Small intestine (tissue), 7 donors: ENCODE data around the gene MINDY4. TPM values are rescaled to one million over a fixed set of nuclear protein-coding genes. Genes with fewer than 3 reads are reported as not detected.

Experiments
- DNase-seq, 2 donors: peaks; one replicate each; pipeline versions ENCODE4 v3.0.0 to v3.0.0-alpha.2; 2013
- FAIRE-seq: peaks from 2 replicates; lab custom pipeline; 2012; peaks lifted over from hg19 to GRCh38; lab: Jason Lieb, UNC
- H3K27ac ChIP-seq, 3 donors: one replicate each; pipeline ENCODE4 v1.5.1; 2013; ENCODE audit warnings: low read length in 2 of 3, mild to moderate bottlenecking in 2 of 3, control low read depth in 1 of 3, inconsistent platforms in 1 of 3, low read depth in 1 of 3, moderate library complexity in 1 of 3
- H3K27me3 ChIP-seq, 3 donors: one replicate each; pipeline ENCODE4 v1.6.1; 2013; ENCODE audit warnings: low read length in 3 of 3, inconsistent platforms in 1 of 3; ENCODE audit not compliant: control insufficient read depth in 3 of 3, insufficient read depth in 3 of 3
- H3K36me3 ChIP-seq, 3 donors: one replicate each; pipeline ENCODE4 v1.6.1; 2013; ENCODE audit warnings: low read length in 3 of 3, inconsistent platforms in 1 of 3, low read depth in 1 of 3, mild to moderate bottlenecking in 1 of 3, moderate library complexity in 1 of 3; ENCODE audit not compliant: control insufficient read depth in 3 of 3, insufficient read depth in 2 of 3
- H3K4me1 ChIP-seq, 3 donors: one replicate each; pipeline ENCODE4 v1.6.1; 2013; ENCODE audit warnings: low read length in 2 of 3, inconsistent platforms in 1 of 3, low read depth in 1 of 3, mild to moderate bottlenecking in 1 of 3, moderate library complexity in 1 of 3; ENCODE audit not compliant: control insufficient read depth in 3 of 3, insufficient read depth in 2 of 3
- H3K4me3 ChIP-seq, 3 donors: one replicate each; pipeline ENCODE4 v1.5.1; 2013; ENCODE audit warnings: low read length in 3 of 3, control low read depth in 1 of 3, inconsistent platforms in 1 of 3, low read depth in 1 of 3, mild to moderate bottlenecking in 1 of 3, moderate library complexity in 1 of 3
- H3K9me3 ChIP-seq, 2 donors: one replicate each; pipeline ENCODE4 v1.6.1; 2013; ENCODE audit warnings: low read depth in 1 of 2, low read length in 1 of 2; ENCODE audit not compliant: control insufficient read depth in 2 of 2, insufficient read depth in 1 of 2
- WGBS, 3 donors: extraction: QIAGEN DNeasy Blood & Tissue Kit; methylation state at CpG; one replicate each; pipeline ENCODE4 v1.1.7; 2013; 5-methylcytosine and 5-hydroxymethylcytosine counted together
- polyA plus RNA-seq, 4 donors: library from polyadenylated mRNA; stranded (reverse) in 3 of 4; unstranded in 1 of 4; fragments of 200-250 nt in 3 of 4; fragments of 120-200 nt in 1 of 4; gene quantifications; one replicate each; pipeline versions ENCODE4 v1.2.1 to v1.2.3, GENCODE V29; 2013
- donor health status: healthy with polysubstance abuse.
- donor health status: control.
- donor health status: control.
- donor health status: Bipolar disorder and iron deficiency.
- donor health status: healthy.

MINDY4 gene
- polyA plus RNA-seq, 4 donors, result 0.22 to 6.5 (median 1.9) TPM

GRCh38 chr7:30729642-30730041, 41.6 kb upstream of the MINDY4 start:
- H3K27ac ChIP-seq, result no peak overlapping the region
- 64 to 81% (median 76%) methylated on average over 2 of the region's 2 CpGs for WGBS, 3 donors
- no peak overlapping the region for H3K4me3 ChIP-seq
- DNase-seq (no peak), FAIRE-seq (no peak)
- no peaks in the 10 kb centered on the region for H3K9me3 ChIP-seq
- no peaks in the 10 kb centered on the region for H3K4me1 ChIP-seq
- peaks cover 0 to 10% (median 2%) of the 10 kb centered on the region in 3 donors for H3K27me3 ChIP-seq
- H3K36me3 ChIP-seq, result no peaks in the 10 kb centered on the region

GRCh38 chr7:30730097-30730496, 41.1 kb upstream of the MINDY4 start:
- FAIRE-seq (no peak), DNase-seq (no peak)
- WGBS, 3 donors, result 89 to 98% (median 98%) methylated on average over 2 of the region's 2 CpGs
- Histone ChIP-seq H3K27ac (no peak overlapping the region), H3K4me1 (no peaks in the 10 kb centered on the region), H3K36me3 (no peaks in the 10 kb centered on the region), H3K4me3 (no peak overlapping the region), H3K9me3 (peaks cover 0 to under 1% of the 10 kb centered on the region in 2 donors), H3K27me3 (peaks cover 0 to 10% (median 2%) of the 10 kb centered on the region in 3 donors)

GRCh38 chr7:30730996-30731395, 40.2 kb upstream of the MINDY4 start:
- Histone ChIP-seq H3K9me3 (peaks cover 0 to 5% of the 10 kb centered on the region in 2 donors), H3K36me3 (no peaks in the 10 kb centered on the region), H3K27me3 (peaks cover 0 to 7% (median 2%) of the 10 kb centered on the region in 3 donors), H3K27ac (no peak overlapping the region), H3K4me3 (no peak overlapping the region), H3K4me1 (no peaks in the 10 kb centered on the region)
- no peak for FAIRE-seq
- no peak for DNase-seq
- 78 to 79% (median 79%) methylated on average over 4 of the region's 4 CpGs for WGBS, 3 donors

GRCh38 chr7:30731581-30731980, 39.6 kb upstream of the MINDY4 start:
- WGBS, 3 donors, result 61 to 76% (median 74%) methylated on average over 11 of the region's 11 CpGs
- H3K4me1 ChIP-seq, result no peaks in the 10 kb centered on the region
- DNase-seq (no peak), FAIRE-seq (no peak)
- H3K4me3 ChIP-seq, result no peak overlapping the region
- peaks cover 0 to 7% (median 2%) of the 10 kb centered on the region in 3 donors for H3K27me3 ChIP-seq
- peaks cover 0 to 5% of the 10 kb centered on the region in 2 donors for H3K9me3 ChIP-seq
- no peak overlapping the region for H3K27ac ChIP-seq
- H3K36me3 ChIP-seq, result no peaks in the 10 kb centered on the region

- Histone ChIP-seq H3K4me3 (no peak overlapping the region), H3K36me3 (no peaks in the 10 kb centered on the region), H3K27ac (no peak overlapping the region), H3K4me1 (no peaks in the 10 kb centered on the region), H3K9me3 (peaks cover 0 to 5% of the 10 kb centered on the region in 2 donors), H3K27me3 (peaks cover 0 to 7% (median 2%) of the 10 kb centered on the region in 3 donors)
- DNase-seq (no peak), FAIRE-seq (no peak)
- WGBS, 3 donors, result 66 to 84% (median 75%) methylated on average over 11 to 12 of the region's 12 CpGs
Measured at GRCh38 chr7:30732606-30733005, 38.6 kb upstream of the MINDY4 start.

- 91 to 96% (median 92%) methylated on average over 6 of the region's 6 CpGs for WGBS, 3 donors
- Histone ChIP-seq H3K27ac (no peak overlapping the region), H3K4me3 (no peak overlapping the region), H3K9me3 (peaks cover 0 to 5% of the 10 kb centered on the region in 2 donors), H3K27me3 (peaks cover 0 to 7% (median 2%) of the 10 kb centered on the region in 3 donors), H3K4me1 (no peaks in the 10 kb centered on the region), H3K36me3 (no peaks in the 10 kb centered on the region)
- DNase-seq (no peak), FAIRE-seq (no peak)
Measured at GRCh38 chr7:30733216-30733615, 38.0 kb upstream of the MINDY4 start.

- Histone ChIP-seq H3K27ac (no peak overlapping the region), H3K36me3 (no peaks in the 10 kb centered on the region), H3K4me1 (no peaks in the 10 kb centered on the region), H3K4me3 (no peak overlapping the region), H3K27me3 (peaks cover 0 to 7% (median 2%) of the 10 kb centered on the region in 3 donors), H3K9me3 (peaks cover 0 to 5% of the 10 kb centered on the region in 2 donors)
- DNase-seq, result no peak
- FAIRE-seq, result no peak
- 91 to 97% (median 93%) methylated on average over 10 to 11 of the region's 11 CpGs for WGBS, 3 donors
Measured at GRCh38 chr7:30733691-30734090, 37.5 kb upstream of the MINDY4 start.

- H3K27ac ChIP-seq, result no peak overlapping the region
- H3K4me1 ChIP-seq, result no peaks in the 10 kb centered on the region
- DNase-seq (no peak), FAIRE-seq (no peak)
- H3K36me3 ChIP-seq, result no peaks in the 10 kb centered on the region
- H3K27me3 ChIP-seq, result peaks cover 0 to 7% (median 2%) of the 10 kb centered on the region in 3 donors
- H3K9me3 ChIP-seq, result peaks cover 0 to 5% of the 10 kb centered on the region in 2 donors
- 84 to 92% (median 85%) methylated on average over 7 of the region's 7 CpGs for WGBS, 3 donors
- H3K4me3 ChIP-seq, result no peak overlapping the region
Measured at GRCh38 chr7:30734497-30734896, 36.7 kb upstream of the MINDY4 start.

- DNase-seq, result no peak
- FAIRE-seq, result no peak
- Histone ChIP-seq H3K4me1 (no peaks in the 10 kb centered on the region), H3K27ac (no peak overlapping the region), H3K36me3 (no peaks in the 10 kb centered on the region), H3K27me3 (peaks cover 0 to 7% (median 0%) of the 10 kb centered on the region in 3 donors), H3K9me3 (peaks cover 0 to 5% of the 10 kb centered on the region in 2 donors), H3K4me3 (no peak overlapping the region)
- 82 to 88% (median 87%) methylated on average over 3 of the region's 3 CpGs for WGBS, 3 donors
Measured at GRCh38 chr7:30735631-30736030, 35.6 kb upstream of the MINDY4 start.
